H1 (cell line): Measurements from ENCODE around the gene ALKBH3. TPM values are rescaled to one million over a fixed set of nuclear protein-coding genes. Genes with fewer than 3 reads are reported as not detected.

Experiments used
- CBX5 ChIP-seq: fragments of 300-800, 300-1000 bp; sonication (generic); IDR thresholded peaks from 2 replicates; pipeline ENCODE4 v1.7.1; 2016; ENCODE audit warnings: antibody characterized with exemption, low read length, low read depth
- EGR1 ChIP-seq: IDR thresholded peaks from 2 replicates; pipeline ENCODE4 v1.6.1; 2011; ENCODE audit warnings: low read depth, low read length, borderline replicate concordance
- EP300 ChIP-seq, 2 experiments: IDR thresholded peaks; 1 replicate in 1 of 2; 2 replicates in 1 of 2; pipeline ENCODE4 v1.6.1; 2011 to 2012; ENCODE audit warnings: low read depth in 2 of 2, low read length in 2 of 2, mild to moderate bottlenecking in 2 of 2, borderline replicate concordance in 1 of 2, inconsistent platforms in 1 of 2, moderate library complexity in 1 of 2
- GTF2F1 ChIP-seq: IDR thresholded peaks from 2 replicates; pipeline ENCODE4 v1.6.1; 2012; ENCODE audit warnings: low read depth, low read length, improper control_type of control experiment, borderline replicate concordance
- HDAC6 ChIP-seq: IDR thresholded peaks from one replicate; pipeline ENCODE4 v1.7.1; 2012; ENCODE audit warnings: low read depth, mild to moderate bottlenecking, inconsistent platforms, low read length, moderate library complexity
- NRF1 ChIP-seq: IDR thresholded peaks from 2 replicates; pipeline ENCODE4 v1.6.1; 2011; ENCODE audit warnings: mild to moderate bottlenecking, low read depth, low read length, improper control_type of control experiment
- POLR2A ChIP-seq, 2 experiments: IDR thresholded peaks; 1 replicate in 1 of 2; 2 replicates in 1 of 2; pipeline ENCODE4 v1.6.1; 2011; ENCODE audit warnings: low read depth in 2 of 2, low read length in 2 of 2, mild to moderate bottlenecking in 2 of 2; ENCODE audit errors: control extremely low read depth in 1 of 2
- SP1 ChIP-seq: IDR thresholded peaks from 2 replicates; pipeline ENCODE4 v1.6.1; 2011; ENCODE audit warnings: low read depth, low read length
- TAF7 ChIP-seq: optimal IDR thresholded peaks from 2 replicates; pipeline ENCODE3; 2011; ENCODE audit warnings: low read depth, mild to moderate bottlenecking, inconsistent platforms, low read length, moderate library complexity, borderline replicate concordance
- TCF12 ChIP-seq: IDR thresholded peaks from 2 replicates; pipeline ENCODE4 v1.6.1; 2011; ENCODE audit warnings: low read depth, mild to moderate bottlenecking, low read length
- polyA plus RNA-seq, 7 experiments: library from polyadenylated mRNA; depleted of rRNA in 3 of 7; stranded (reverse) in 5 of 7; unstranded in 2 of 7; fragments of >200 nt in 5 of 7; fragments of 200-250 nt in 2 of 7; gene quantifications; 1 replicate in 5 of 7; 2 replicates in 1 of 7; 4 replicates in 1 of 7; pipeline versions ENCODE4 v1.2.1 to v1.2.3, GENCODE V29; 2011 to 2013; ENCODE audit warnings: missing spikeins in 2 of 7, mixed read lengths in 2 of 7
- total RNA-seq: library from RNA; stranded (reverse); fragmentation: NEBNext Ultra II Directional; extraction: Animal tissue kit (Norgen Biotek cat#: 25700); gene quantifications from 2 replicates; pipeline ENCODE4 v1.2.1, GENCODE V29; 2021

Gene ALKBH3
- total and polyA plus RNA-seq, 2 of the 8 experiments (the other 6 are each of a cell fraction or from before 2014, with no cell fraction given): 10.5 to 11.4 TPM

DNA sequence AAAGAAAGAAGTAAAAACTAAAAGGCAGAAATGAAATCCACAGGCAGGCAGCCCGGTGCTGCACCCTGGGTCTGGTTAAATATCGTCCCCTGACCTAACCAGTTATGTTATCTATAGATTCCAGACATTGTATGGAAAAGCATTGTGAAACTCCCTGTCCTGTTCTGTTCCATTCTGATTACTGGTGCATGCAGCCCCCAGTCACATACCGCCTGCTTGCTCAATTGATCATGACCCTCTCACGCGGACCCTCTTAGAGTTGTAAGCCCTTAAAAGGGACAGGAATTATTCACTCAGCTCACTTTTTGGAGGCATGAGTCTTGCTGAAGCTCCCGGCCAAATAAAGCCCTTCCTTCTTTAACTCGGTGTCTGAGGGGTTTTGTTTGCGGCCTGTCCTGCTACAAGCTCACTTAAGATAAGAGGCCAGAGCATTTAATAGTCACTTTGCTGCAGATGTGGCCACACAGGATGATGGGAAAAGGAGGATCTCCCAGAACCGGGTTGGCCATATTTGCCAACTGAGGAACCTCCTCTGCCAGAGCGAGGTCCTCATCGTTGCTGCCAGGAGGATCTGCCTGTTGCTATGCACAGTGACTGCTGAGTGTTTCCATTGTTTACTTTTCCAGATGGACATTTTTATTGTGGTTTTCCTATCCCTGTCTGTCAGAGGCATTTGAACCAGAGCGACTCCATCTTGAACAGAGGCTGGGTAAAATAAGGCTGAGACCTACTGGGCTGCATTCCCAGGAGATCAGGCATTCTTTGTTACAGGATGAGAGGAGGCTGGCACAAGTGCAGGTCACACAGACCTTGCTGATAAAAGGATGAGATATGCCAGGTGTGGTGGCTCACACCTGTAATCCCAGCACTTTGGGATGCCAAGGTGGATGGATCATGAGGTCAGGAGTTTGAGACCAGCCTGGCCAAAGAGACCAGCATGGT, 72.0 kb downstream of the ALKBH3 start (continued):
- TF ChIP-seq EGR1: no peak
- no peak for TF ChIP-seq NRF1
- TF ChIP-seq EP300 (IDR thresholded peaks at IDR 0.05; ENCODE audit: borderline replicate concordance in 1 of 2, low read depth in 2 of 2, low read length in 2 of 2): no peak
- TF ChIP-seq GTF2F1: no peak
- no peak for TF ChIP-seq CBX5
- TF ChIP-seq POLR2A (IDR thresholded peaks at IDR 0.05; ENCODE audit: control extremely low read depth in 1 of 2, low read depth in 2 of 2, low read length in 2 of 2): no peak
- TF ChIP-seq TAF7: no peak
- no peak for TF ChIP-seq HDAC6
- no peak for TF ChIP-seq TCF12
- TF ChIP-seq SP1: no peak
